Ascending aorta (tissue), 2 donors: ENCODE results near the gene ZIC4. TPM values are rescaled to one million over a fixed set of nuclear protein-coding genes. Genes with fewer than 3 reads are reported as not detected.

Experiments used
- DNase-seq, 2 donors: peaks; one replicate each; pipeline ENCODE4 v3.0.0-alpha.2; 2019; ENCODE audit warnings: low spot score in 2 of 2
- H3K27ac ChIP-seq, 2 donors: fragments of 200-600 bp; sonication (generic); one replicate each; pipeline ENCODE4 v1.5.1; 2016 to 2017; ENCODE audit warnings: mild to moderate bottlenecking in 1 of 2
- H3K27me3 ChIP-seq: fragments of 200-600 bp; sonication (generic); one replicate; pipeline ENCODE4 v1.5.1; 2017
- H3K36me3 ChIP-seq, 2 donors: fragments of 200-600 bp; sonication (generic); one replicate each; pipeline ENCODE4 v1.5.1; 2016
- H3K4me1 ChIP-seq, 2 donors: fragments of 200-600 bp; sonication (generic); one replicate each; pipeline ENCODE4 v1.5.1; 2016 to 2017; ENCODE audit warnings: mild to moderate bottlenecking in 1 of 2
- H3K4me3 ChIP-seq, 2 donors: fragments of 200-600 bp; sonication (generic); one replicate each; pipeline ENCODE4 v1.5.1; 2016 to 2017; ENCODE audit warnings: mild to moderate bottlenecking in 1 of 2
- H3K9me3 ChIP-seq, 2 donors: fragments of 200-600 bp; sonication (generic); one replicate each; pipeline ENCODE4 v1.5.1; 2016
- intact Hi-C: fragments of 100-400 bp; cut with DNase I; formaldehyde crosslinking; loops from one replicate; pipeline ENCODE4 v1.15.1; 2023
- total RNA-seq: library from RNA; depleted of rRNA; stranded (reverse); fragments of >200 nt; gene quantifications from one replicate; pipeline ENCODE4 v1.1.0, GENCODE V29; 2016
- TF ChIP-seq, protein P1 (sequence below), 3 experiments: fragments of 200-600 bp in 2 of 3; fragments of 450-650 bp in 1 of 3; sonication (generic) in 2 of 3; IDR thresholded peaks; one replicate each; pipeline ENCODE4 v1.5.1; 2016 to 2019; ENCODE audit warnings: antibody characterized with exemption in 3 of 3, mild to moderate bottlenecking in 1 of 3, moderate library complexity in 1 of 3

ZIC4 gene
- total RNA-seq, 1 donor from 2014 or later, result not detected

DNA sequence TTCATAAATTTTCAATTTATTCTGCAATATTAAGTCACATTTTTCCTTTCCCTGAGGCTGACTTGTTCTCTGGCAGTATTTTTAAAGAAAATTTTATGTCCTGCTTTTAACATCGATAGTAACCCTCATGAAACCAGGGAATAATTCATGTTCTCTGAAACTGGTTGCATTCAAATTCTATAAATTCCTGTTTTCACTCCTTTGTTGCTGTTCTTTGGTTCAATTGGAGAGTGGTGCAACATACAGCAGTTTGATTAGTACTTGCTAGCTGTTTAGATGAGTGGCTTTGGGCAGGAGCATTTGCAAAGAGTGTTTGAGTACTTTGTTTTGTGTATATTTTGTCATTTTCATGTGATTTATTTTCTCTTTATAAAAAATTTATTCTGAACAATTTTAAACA, 22.0 kb upstream of the ZIC4 start:
- no peaks in the 10 kb centered on the region for H3K27me3 ChIP-seq
- no peak overlapping the region for H3K4me3 ChIP-seq
- H3K36me3 ChIP-seq, result no peaks in the 10 kb centered on the region
- H3K27ac ChIP-seq, result no peak overlapping the region
- H3K9me3 ChIP-seq, result no peaks in the 10 kb centered on the region
- intact Hi-C loops, result no loop called here
- no peak for DNase-seq
- TF ChIP-seq, protein P1, sequence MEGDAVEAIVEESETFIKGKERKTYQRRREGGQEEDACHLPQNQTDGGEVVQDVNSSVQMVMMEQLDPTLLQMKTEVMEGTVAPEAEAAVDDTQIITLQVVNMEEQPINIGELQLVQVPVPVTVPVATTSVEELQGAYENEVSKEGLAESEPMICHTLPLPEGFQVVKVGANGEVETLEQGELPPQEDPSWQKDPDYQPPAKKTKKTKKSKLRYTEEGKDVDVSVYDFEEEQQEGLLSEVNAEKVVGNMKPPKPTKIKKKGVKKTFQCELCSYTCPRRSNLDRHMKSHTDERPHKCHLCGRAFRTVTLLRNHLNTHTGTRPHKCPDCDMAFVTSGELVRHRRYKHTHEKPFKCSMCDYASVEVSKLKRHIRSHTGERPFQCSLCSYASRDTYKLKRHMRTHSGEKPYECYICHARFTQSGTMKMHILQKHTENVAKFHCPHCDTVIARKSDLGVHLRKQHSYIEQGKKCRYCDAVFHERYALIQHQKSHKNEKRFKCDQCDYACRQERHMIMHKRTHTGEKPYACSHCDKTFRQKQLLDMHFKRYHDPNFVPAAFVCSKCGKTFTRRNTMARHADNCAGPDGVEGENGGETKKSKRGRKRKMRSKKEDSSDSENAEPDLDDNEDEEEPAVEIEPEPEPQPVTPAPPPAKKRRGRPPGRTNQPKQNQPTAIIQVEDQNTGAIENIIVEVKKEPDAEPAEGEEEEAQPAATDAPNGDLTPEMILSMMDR (IDR thresholded peaks at IDR 0.05), result no peak
- H3K4me1 ChIP-seq, result no peaks in the 10 kb centered on the region

DNA sequence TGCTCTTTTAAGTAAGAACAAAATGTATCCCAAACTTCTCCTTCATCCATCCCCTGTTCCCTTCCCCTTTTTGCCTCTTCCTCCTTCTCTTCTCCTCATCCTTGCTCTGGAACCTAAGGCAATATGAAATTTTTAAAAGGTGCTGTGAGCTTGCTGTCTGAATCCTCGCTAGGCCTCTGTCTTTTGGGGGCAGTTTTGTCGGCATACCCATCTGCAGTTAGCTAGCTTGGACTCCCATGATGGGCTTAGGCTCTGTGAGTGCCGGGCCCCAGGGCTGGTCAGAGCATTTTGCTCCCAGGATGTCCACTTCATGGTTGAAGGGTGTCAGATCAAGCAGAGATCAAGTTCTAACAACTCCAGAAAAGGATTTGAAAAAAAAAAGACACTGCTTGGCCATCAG, 21.4 kb upstream of the ZIC4 start:
- TF ChIP-seq, protein P1 (IDR thresholded peaks at IDR 0.05), result no peak

DNA sequence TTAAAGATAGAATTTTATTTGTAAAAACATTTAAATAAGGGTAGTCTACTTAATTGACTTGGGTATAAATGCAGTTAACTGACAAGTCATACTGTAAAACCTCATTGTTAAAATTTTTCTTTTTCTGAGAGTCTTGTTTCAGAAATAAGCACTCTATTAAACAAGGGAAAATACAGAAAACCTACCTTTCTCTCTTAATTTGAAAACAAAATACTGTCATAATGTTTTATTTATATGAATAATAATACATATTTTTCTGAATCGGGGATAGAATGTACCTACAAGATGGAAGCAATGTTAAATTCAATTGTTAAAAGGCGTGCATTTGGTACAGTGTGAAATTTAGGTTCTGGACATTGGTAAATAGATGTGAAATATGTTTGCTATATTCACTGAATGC, 20.6 kb upstream of the ZIC4 start:
- Histone ChIP-seq H3K27ac (no peak overlapping the region), H3K36me3 (no peaks in the 10 kb centered on the region), H3K9me3 (no peaks in the 10 kb centered on the region), H3K27me3 (peaks cover 5% of the 10 kb centered on the region), H3K4me3 (no peak overlapping the region), H3K4me1 (no peaks in the 10 kb centered on the region)
- intact Hi-C loops, result no loop called here
- TF ChIP-seq, protein P1 (IDR thresholded peaks at IDR 0.05), result no peak
- no peak for DNase-seq

More for the DNA sequence above, 21.4 kb upstream of the ZIC4 start:
- Histone ChIP-seq H3K27me3 (no peaks in the 10 kb centered on the region), H3K4me1 (no peaks in the 10 kb centered on the region), H3K36me3 (no peaks in the 10 kb centered on the region), H3K9me3 (no peaks in the 10 kb centered on the region), H3K4me3 (no peak overlapping the region), H3K27ac (no peak overlapping the region)
- intact Hi-C loops, result no loop called here
- no peak for DNase-seq

DNA sequence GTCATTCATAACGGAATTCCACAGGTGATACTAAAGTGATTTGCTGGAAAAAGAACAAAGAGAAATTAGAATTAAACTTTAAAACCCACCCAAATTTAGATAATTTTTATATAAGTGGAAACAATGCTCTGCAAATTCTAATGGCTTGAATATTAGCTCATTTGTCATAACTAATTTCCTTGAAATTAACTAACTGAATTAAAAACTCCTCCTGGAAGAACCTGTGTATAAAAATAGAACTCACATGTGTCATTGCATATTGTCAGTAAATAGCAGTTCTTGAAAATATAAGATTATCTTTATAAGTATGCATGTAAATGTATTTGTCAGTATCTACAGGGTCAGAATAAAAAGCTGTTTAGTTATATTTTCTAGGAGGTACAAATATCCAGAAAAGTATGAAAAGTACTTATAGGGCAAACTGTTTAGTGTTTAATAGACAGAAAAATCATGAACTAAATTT, 19.1 kb upstream of the ZIC4 start:
- TF ChIP-seq, protein P1 (IDR thresholded peaks at IDR 0.05), result no peak
- Histone ChIP-seq H3K36me3 (no peaks in the 10 kb centered on the region), H3K27ac (no peak overlapping the region), H3K27me3 (peaks cover 20% of the 10 kb centered on the region), H3K4me3 (no peak overlapping the region), H3K9me3 (no peaks in the 10 kb centered on the region), H3K4me1 (no peaks in the 10 kb centered on the region)
- no peak for DNase-seq
- intact Hi-C loops, result no loop called here

DNA sequence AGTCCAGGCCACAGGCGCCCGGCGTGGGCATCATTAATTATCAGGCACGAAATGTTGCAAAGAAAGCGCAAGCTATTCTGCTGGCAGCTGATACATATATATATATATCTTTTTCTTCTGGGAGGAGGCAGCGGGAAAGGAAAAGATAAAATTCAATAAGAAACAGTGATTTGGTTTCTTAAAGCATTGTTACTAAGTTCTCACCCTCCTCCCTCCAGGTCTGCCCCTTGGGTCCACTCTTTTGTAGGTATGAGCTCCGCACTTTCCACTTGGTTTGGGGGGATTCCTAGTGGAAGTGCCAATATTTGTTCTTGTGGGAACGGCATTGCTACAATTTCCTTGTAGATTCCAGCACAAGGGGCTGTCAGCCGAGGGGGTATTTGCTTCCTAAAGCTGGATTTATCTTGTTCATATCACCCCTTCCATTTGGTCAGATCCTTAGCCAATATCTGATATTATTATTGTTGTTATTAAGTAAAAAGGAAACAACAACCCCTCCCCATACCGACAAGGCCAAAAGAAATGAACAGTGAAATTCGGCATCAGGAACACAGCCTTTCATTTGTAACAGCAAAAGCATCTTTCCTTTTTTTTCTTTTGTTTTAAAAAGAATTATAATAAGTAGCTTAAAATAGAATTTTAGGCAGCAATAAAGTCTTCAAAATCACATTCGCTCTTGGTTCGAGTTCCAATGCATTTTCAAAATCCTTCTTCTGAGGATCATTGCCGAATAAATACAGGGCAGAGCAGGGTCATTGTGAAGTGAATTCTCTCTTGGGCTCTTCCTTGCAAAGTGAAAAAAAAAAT, 18.4 kb upstream of the ZIC4 start:
- Histone ChIP-seq H3K36me3 (no peaks in the 10 kb centered on the region), H3K27me3 (peaks cover 26% of the 10 kb centered on the region), H3K4me1 (no peaks in the 10 kb centered on the region), H3K27ac (no peak overlapping the region), H3K4me3 (no peak overlapping the region), H3K9me3 (no peaks in the 10 kb centered on the region)
- DNase-seq, result no peak
- intact Hi-C loops, result no loop called here
- TF ChIP-seq, protein P1 (IDR thresholded peaks at IDR 0.05), result no peak
